ENCODE results near the gene RAX2. TPM values are rescaled to one million over a fixed set of nuclear protein-coding genes. Genes with fewer than 3 reads are reported as not detected.

Gene RAX2
- total and polyA plus RNA-seq, 10 of the 15 experiments (the other 5 are each of a cell fraction or from before 2014, with no cell fraction given): not detected

GRCh38 chr19:3796358-3796757 lies 24.3 kb upstream of the RAX2 start (continued):
- TF ChIP-seq, protein P1, sequence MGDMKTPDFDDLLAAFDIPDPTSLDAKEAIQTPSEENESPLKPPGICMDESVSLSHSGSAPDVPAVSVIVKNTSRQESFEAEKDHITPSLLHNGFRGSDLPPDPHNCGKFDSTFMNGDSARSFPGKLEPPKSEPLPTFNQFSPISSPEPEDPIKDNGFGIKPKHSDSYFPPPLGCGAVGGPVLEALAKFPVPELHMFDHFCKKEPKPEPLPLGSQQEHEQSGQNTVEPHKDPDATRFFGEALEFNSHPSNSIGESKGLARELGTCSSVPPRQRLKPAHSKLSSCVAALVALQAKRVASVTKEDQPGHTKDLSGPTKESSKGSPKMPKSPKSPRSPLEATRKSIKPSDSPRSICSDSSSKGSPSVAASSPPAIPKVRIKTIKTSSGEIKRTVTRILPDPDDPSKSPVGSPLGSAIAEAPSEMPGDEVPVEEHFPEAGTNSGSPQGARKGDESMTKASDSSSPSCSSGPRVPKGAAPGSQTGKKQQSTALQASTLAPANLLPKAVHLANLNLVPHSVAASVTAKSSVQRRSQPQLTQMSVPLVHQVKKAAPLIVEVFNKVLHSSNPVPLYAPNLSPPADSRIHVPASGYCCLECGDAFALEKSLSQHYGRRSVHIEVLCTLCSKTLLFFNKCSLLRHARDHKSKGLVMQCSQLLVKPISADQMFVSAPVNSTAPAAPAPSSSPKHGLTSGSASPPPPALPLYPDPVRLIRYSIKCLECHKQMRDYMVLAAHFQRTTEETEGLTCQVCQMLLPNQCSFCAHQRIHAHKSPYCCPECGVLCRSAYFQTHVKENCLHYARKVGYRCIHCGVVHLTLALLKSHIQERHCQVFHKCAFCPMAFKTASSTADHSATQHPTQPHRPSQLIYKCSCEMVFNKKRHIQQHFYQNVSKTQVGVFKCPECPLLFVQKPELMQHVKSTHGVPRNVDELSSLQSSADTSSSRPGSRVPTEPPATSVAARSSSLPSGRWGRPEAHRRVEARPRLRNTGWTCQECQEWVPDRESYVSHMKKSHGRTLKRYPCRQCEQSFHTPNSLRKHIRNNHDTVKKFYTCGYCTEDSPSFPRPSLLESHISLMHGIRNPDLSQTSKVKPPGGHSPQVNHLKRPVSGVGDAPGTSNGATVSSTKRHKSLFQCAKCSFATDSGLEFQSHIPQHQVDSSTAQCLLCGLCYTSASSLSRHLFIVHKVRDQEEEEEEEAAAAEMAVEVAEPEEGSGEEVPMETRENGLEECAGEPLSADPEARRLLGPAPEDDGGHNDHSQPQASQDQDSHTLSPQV (IDR thresholded peaks at IDR 0.05): no peak
- TF ChIP-seq PAX8 (IDR thresholded peaks at IDR 0.05) (no peak), NFIC (IDR thresholded peaks at IDR 0.05; ENCODE audit: low read depth, low read length) (no peak), SP1 (IDR thresholded peaks at IDR 0.05; ENCODE audit: low read depth, low read length) (no peak), GABPA (IDR thresholded peaks at IDR 0.05; ENCODE audit: low read depth) (no peak), ZNF687 (IDR thresholded peaks at IDR 0.05) (no peak), NFYB (IDR thresholded peaks at IDR 0.05; ENCODE audit: insufficient read depth, low read depth, low read length) (no peak), HCFC1 (IDR thresholded peaks at IDR 0.05; ENCODE audit: low read length) (no peak)
- TF ChIP-seq, protein P2, sequence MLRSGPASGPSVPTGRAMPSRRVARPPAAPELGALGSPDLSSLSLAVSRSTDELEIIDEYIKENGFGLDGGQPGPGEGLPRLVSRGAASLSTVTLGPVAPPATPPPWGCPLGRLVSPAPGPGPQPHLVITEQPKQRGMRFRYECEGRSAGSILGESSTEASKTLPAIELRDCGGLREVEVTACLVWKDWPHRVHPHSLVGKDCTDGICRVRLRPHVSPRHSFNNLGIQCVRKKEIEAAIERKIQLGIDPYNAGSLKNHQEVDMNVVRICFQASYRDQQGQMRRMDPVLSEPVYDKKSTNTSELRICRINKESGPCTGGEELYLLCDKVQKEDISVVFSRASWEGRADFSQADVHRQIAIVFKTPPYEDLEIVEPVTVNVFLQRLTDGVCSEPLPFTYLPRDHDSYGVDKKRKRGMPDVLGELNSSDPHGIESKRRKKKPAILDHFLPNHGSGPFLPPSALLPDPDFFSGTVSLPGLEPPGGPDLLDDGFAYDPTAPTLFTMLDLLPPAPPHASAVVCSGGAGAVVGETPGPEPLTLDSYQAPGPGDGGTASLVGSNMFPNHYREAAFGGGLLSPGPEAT (IDR thresholded peaks at IDR 0.05; ENCODE audit: low read depth): no peak
